Measurements from ENCODE around the gene CREBRF. TPM values are rescaled to one million over a fixed set of nuclear protein-coding genes. Genes with fewer than 3 reads are reported as not detected.

Gene CREBRF
- total RNA-seq, 2 experiments from 2014 or later = 12.1 to 12.5 TPM

GRCh38 chr5:173057062-173057924 is 1.1 kb downstream of the CREBRF start:
- no peaks in the 10 kb centered on the region for H4K20me1 ChIP-seq (ENCODE audit: insufficient read depth, low read length)
- TSS peak; percentile 73 for BruUV-seq (replicated peaks)

DNA sequence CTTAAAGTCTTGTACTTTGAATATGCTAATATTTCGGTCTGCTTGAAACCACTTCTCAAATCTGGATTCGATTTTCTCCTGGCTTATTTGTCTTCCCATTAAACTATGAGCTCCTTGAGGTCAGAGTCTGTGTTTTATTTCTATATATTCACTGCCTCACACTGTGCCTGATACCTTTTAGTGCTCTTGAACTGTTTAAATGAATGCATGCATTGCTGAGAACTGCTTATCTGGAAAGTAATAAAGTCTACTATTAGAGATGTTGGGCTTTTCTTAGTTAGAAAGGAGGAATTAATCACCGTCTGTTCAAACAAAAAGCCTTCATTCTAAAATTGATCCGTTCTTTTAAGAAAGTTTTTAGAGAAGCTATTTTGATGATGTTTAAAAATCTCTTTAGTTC is 6.0 kb downstream of the CREBRF start:
- CTCF ChIA-PET (ENCODE audit: unreplicated experiment) = no interaction called here
- H3K4me1 ChIP-seq (ENCODE audit: insufficient read depth, low read length, poor library complexity, severe bottlenecking) = peaks cover 21% of the 10 kb centered on the region
- intact Hi-C loops (cut with micrococcal nuclease; ENCODE audit: unreplicated experiment) = no loop called here
- no TSS peak for BruUV-seq (replicated peaks)
- H3K27ac ChIP-seq (ENCODE audit: low read depth, low read length, poor library complexity, severe bottlenecking) = no peak overlapping the region
- no peak for TF ChIP-seq EZH2phosphoT487 (IDR thresholded peaks at IDR 0.05; ENCODE audit: borderline replicate concordance, low read depth, low read length)
- TF ChIP-seq, protein P1, sequence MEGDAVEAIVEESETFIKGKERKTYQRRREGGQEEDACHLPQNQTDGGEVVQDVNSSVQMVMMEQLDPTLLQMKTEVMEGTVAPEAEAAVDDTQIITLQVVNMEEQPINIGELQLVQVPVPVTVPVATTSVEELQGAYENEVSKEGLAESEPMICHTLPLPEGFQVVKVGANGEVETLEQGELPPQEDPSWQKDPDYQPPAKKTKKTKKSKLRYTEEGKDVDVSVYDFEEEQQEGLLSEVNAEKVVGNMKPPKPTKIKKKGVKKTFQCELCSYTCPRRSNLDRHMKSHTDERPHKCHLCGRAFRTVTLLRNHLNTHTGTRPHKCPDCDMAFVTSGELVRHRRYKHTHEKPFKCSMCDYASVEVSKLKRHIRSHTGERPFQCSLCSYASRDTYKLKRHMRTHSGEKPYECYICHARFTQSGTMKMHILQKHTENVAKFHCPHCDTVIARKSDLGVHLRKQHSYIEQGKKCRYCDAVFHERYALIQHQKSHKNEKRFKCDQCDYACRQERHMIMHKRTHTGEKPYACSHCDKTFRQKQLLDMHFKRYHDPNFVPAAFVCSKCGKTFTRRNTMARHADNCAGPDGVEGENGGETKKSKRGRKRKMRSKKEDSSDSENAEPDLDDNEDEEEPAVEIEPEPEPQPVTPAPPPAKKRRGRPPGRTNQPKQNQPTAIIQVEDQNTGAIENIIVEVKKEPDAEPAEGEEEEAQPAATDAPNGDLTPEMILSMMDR (conservative IDR thresholded peaks at IDR 0.05; ENCODE audit: low read length) = no peak
- peak overlapping the region; percentile 7; the same call in 1 of the 2 replicates for H3K4me2 ChIP-seq (ENCODE audit: low read length)
- H3K4me3 ChIP-seq (ENCODE audit: low read depth, low read length, poor library complexity, severe bottlenecking) = no peak overlapping the region
- H3K79me2 ChIP-seq (ENCODE audit: insufficient read depth, low read depth, low read length) = peaks cover 25% of the 10 kb centered on the region; the same call in 1 of the 2 replicates
- H2AFZ ChIP-seq (ENCODE audit: low read length) = no peak overlapping the region
- POLR2A ChIA-PET = interaction anchor here (1.0 kb wide), 1 partner anchor 48 kb away, joined by 3 read pairs; no protein-coding TSS in a partner anchor
- DNase-seq (ENCODE audit: low spot score) = no peak
- no peaks in the 10 kb centered on the region for H3K9me2 ChIP-seq (ENCODE audit: insufficient read depth, low read length)
- H4K20me1 ChIP-seq (ENCODE audit: insufficient read depth, low read length) = no peaks in the 10 kb centered on the region
- H3K9me3 ChIP-seq (ENCODE audit: low read length) = no peaks in the 10 kb centered on the region
- no peaks in the 10 kb centered on the region for H3K36me3 ChIP-seq (ENCODE audit: insufficient read depth, low read length)

More at GRCh38 chr5:173057062-173057924, 1.1 kb downstream of the CREBRF start:
- H3K36me3 ChIP-seq (ENCODE audit: insufficient read depth, low read length) = no peaks in the 10 kb centered on the region
- no peaks in the 10 kb centered on the region for H3K9me2 ChIP-seq (ENCODE audit: insufficient read depth, low read length)
- peaks cover 20% of the 10 kb centered on the region; the same call in 1 of the 2 replicates for H3K79me2 ChIP-seq (ENCODE audit: insufficient read depth, low read depth, low read length)
- peak overlapping the region; percentile 83 for H3K27ac ChIP-seq (ENCODE audit: low read depth, low read length, poor library complexity, severe bottlenecking)
- intact Hi-C loops (cut with micrococcal nuclease; ENCODE audit: unreplicated experiment) = loop anchor here (1.0 to 5.0 kb wide), 2 partner anchors 87 to 285 kb away; partner anchors contain the start of genes BNIP1 and DUSP1
- ChIA-PET CTCF (ENCODE audit: unreplicated experiment) (interaction anchor here (0.6 to 1.4 kb wide), 5 partner anchors 23 to 285 kb away, joined by 3 to 11 read pairs (median 5); partner anchors contain the start of gene ATP6V0E1), POLR2A (interaction anchor here (0.6 to 3.9 kb wide), 15 partner anchors 8 to 289 kb away, joined by 3 to 25 read pairs (median 4); partner anchors contain the start of gene ATP6V0E1)
- peak overlapping the region; percentile 89 for H3K4me3 ChIP-seq (ENCODE audit: low read depth, low read length, poor library complexity, severe bottlenecking)
- H3K4me2 ChIP-seq (ENCODE audit: low read length) = peak overlapping the region; percentile 91
- H3K4me1 ChIP-seq (ENCODE audit: insufficient read depth, low read length, poor library complexity, severe bottlenecking) = peaks cover 40% of the 10 kb centered on the region
- TF ChIP-seq, protein P1 (conservative IDR thresholded peaks at IDR 0.05; ENCODE audit: low read length) = no peak
- TF ChIP-seq EZH2phosphoT487 (IDR thresholded peaks at IDR 0.05; ENCODE audit: borderline replicate concordance, low read depth, low read length) = no peak
- no peaks in the 10 kb centered on the region for H3K9me3 ChIP-seq (ENCODE audit: low read length)
- H2AFZ ChIP-seq (ENCODE audit: low read length) = peak overlapping the region; percentile 74; the same call in 1 of the 2 replicates
- DNase-seq (ENCODE audit: low spot score) = peak; percentile 98
